GM21723 (cell line): ENCODE data around the gene SLC30A1.
"Not testable (repeated sequence)": the region's sequence is repeated elsewhere in the genome, so short reads cannot be mapped to it uniquely, and the experiment has no call there.

Experiments used
- ATAC-seq: cut with Tn5 transposase; IDR thresholded peaks from one replicate; pipeline ENCODE4 v1.9.1; 2021; ENCODE audit warnings: mild to moderate bottlenecking, moderate library complexity; ENCODE audit not compliant: unreplicated experiment

SLC30A1 gene

DNA sequence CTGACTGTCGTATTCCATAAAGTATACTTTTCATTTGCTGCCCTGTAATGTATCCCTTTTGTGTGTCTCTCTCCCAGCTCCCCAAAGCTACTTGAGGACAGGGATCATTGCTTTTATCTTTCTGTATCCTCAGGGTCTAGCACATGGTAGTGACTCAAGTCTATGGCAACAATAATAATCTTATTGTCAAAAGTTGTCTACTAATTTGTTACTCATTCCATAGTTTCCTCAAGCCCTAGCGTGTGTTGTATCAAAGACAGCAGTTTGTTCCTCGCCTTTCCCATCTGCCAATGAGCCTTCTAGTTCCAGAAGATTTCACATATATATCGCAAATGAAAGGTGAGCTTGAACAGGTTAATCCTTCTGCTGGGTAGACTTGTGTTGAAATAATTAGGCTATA lies 9.8 kb upstream of the SLC30A1 start:
- ATAC-seq = no peak

DNA sequence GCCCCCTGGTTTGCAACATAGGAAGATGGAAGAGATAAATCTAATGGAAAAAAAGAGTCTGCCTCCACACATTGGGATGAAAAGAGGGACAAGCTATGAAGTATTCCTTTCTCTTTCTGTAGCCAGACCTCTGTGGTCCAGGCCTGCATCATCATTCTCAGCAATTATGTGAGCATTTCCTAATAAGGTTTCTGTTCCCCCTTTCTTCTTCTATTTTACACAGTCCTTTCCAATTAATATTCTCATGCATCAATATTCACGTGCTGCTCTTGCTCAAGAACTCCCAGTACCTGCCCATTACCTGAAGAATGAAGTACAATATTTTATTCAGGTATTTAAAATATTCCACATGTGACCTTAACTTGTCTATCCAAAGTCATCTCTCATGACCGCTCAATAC lies 8.2 kb upstream of the SLC30A1 start:
- no peak for ATAC-seq

DNA sequence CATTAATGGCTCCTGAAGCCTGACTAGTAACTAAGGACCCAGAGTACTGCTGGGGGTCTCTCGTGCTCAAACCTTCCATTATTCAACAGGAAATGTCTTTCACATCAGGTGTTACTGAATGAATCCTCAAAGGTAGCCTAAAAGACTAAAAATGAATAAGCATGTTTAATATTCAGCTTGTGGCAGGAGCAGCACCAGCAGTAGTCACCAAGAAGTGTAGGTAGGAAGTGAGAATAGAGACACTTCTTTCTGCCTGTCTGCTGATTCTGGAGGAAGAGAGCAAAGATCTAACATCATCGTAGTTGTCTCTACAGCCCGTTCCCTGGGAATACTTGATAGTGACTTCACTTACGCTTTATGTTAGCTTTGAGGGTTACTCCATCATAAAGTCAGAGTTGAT lies 7.6 kb upstream of the SLC30A1 start:
- no peak for ATAC-seq

DNA sequence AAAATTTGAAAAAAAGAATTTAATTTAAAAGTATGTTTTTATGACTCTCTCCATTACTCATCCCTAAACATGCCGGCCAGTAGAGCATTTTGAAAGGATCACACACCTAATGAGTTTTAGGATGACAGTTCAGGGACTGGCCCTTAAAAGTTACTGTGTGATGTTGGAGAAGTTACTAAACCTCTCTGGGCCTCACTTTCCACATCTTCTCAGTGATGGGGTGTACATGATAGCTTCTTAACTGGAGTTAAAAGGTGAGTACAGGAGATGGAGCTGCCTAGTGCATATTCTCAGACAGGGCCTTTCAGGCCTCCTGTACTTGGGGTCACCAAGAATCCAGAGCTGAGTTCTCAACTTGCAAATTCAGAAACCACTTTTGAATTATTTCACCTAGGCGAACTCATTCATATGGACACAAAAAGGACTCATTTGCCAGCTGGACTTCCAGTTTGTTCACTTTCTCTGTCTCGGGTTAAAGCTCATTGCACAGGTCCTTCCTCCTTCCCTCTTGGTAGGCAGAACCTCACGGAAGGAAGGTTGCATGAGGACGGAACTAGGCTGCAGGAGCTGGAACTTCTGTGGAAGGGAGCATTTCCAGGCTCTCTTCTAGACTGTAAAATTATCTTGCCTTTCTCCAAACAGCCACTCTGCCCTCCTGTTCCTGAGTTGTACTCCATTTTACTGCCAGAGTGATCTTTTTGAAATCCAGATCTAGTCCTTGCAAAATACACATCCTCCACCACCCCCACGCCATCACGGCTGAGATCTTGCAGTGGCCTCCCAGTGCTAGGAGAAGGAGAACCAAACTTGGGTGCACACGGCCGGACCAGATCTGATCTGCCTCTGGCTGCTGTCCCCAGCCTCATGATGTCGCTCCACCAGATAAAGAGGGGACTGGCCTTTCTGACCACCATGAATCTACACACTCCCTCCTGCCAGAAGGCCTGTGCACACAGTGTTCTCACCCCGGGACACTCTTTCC lies 4.3 kb upstream of the SLC30A1 start:
- ATAC-seq = no peak

- no peak for ATAC-seq
These were observed 2.6 kb upstream of the SLC30A1 start for GRCh38 chr1:211581526-211581925.

GRCh38 chr1:211580303-211580687 lies 1.3 kb upstream of the SLC30A1 start:
- ATAC-seq = no peak

DNA sequence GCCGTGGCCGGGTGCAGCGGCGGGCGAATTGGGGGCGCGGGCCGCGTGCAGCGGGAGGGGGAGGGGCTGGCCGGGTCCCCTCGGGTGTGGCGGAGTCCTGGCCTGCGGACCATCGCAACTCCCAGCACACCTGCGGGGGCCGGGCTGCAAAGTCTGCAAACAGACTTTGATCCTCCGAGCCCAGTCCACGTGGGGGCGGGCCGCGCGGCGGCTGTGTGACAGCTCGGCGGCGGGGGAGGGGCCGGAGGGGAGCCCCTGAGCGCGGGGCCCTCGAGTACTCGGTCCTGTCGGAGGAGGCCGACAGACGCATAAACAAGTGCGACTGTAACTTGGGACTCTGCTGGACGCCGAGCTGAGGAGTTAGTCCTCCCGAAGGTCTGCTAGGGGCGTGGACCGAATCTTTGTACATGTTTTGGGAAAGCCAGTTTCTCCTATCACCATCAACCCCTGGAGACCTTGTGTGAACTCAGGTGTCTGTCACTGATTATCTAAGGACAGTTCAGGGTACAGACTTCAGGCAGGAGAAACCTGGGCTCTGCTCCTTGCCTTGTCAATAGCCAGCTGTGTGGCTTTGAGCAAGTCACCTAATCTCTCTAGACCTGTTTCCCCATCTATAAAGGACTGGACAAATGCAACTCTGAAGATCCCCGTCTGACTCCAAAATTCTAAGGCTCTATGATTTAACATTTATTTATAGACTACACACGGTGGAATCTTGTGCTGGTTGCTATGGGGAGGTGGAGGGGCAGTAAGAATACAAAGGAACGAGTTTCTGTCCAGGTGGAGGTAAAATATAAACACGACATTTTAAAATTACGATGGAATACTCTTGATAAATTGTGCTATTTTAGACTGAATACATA lies 710 bp upstream of the SLC30A1 start:
- peak; percentile 41 for ATAC-seq

- peak; percentile 53 for ATAC-seq
These were observed 932 bp downstream of the SLC30A1 start for GRCh38 chr1:211577819-211578639.

- no peak for ATAC-seq
These were observed 1.6 kb downstream of the SLC30A1 start for GRCh38 chr1:211577277-211577818.

DNA sequence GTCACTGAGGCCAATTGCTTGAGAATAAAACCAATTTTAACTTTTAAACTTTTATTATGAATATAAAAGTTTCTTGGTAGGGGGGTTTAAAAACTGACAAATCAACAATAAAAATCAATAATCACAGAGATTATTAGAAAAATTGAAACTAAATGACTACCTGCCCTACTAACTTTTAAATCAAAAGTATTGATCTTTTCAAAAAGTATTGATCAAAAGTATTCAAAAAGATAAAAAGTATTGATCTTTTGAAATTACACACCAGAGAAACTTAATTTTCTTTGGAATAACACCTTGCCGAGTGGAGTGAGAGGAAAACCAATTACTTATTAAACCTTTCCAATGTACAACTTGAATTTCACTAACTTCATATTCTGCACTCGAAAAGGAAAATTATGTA lies 2.2 kb downstream of the SLC30A1 start:
- no peak for ATAC-seq

DNA sequence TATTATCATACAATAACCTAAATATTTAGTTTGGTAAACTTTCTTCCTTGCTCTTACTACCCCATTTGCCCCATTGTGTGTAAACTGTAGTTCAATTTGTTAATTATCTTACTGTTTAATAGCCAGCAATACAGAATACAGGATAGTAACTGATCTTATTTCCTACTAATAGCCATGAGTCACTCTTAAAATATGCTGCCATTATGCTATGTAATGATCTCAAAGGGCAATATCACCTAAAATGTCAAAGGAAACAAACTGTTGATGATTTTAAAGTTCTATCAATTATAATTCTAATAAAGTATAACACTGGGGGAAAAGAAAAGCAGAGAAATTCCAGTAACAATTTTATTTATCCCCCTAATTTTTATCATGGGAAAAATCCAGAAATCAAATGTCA lies 4.3 kb downstream of the SLC30A1 start:
- ATAC-seq = no peak

DNA sequence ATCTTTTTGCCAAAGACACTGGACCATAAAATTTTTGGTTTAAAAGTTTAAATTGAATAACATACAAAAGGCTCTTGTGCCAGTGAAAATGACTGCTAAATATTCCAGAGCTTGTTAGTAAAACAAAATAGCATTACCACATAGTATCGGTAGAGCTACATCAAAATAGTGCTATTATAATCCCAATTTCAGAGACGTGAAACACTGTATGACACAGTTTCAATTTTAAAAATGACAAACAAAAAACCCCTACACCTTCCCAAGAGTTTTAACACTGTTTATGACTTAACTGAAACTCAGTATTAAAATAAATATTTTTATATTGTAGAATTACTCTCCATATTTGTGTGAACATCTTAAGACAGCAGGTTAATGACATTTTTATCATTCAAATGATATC lies 7.0 kb downstream of the SLC30A1 start:
- no peak for ATAC-seq

DNA sequence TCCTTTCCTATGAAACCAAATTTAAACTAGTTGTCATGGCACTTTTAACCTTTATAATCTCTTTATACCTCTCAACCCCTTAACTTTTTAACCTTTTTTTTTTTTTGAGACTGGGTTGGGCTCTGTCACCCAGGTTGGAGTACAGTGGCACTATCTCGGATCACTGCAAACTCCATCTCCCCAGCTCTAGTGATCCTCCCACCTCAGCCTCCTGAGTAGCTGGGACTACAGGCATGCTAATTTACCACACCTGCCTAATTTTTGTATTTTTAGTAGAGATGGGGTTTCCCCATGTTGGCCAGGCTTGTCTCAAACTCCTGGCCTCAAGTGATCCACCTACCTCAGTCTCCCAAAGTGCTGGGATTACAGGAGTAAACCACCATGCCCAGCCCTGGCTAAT lies 8.6 kb downstream of the SLC30A1 start:
- not testable (repeated sequence) for ATAC-seq

- ATAC-seq = peak; percentile 96
These were observed 12.4 kb downstream of the SLC30A1 start for GRCh38 chr1:211566431-211567025.

- ATAC-seq = no peak
These were observed 14.9 kb downstream of the SLC30A1 start for GRCh38 chr1:211564084-211564483.

DNA sequence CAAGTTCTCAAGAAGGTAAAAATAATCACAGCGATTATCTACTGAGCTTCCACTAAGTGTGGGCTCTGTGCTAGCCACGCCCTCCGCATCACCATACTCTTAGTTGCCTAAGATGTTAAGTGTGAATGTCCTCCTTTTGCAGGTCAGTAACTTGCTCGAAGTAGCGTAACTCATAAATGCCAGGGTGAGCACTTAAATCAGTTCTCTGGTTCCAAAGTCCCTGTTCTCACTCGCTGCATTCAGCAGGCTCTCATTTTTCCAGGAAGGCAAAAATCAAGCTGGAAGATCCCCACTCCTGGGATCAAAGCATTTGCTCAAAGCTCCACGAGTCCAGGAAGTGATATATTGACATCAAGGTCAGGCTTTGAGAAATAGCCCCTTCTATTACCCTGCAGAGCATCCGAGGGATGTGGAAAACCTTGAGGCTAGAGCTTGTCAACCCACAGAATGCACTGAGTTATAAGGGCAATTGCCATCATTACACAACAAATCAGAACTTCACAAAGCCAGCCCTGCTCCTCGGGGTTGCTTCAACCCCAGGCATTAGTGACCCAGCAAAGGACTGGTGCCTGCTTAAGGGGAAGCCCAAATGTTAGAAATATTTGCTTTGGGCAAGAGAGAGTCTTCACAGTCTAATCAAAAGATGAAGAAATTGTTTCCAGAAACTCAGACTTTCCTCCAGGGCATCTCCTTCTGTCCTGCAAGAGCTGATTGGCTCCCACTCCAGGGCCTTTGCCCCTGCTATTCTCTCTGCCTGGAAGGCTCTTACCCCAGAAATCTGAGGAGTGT lies 19.5 kb downstream of the SLC30A1 start:
- no peak for ATAC-seq

DNA sequence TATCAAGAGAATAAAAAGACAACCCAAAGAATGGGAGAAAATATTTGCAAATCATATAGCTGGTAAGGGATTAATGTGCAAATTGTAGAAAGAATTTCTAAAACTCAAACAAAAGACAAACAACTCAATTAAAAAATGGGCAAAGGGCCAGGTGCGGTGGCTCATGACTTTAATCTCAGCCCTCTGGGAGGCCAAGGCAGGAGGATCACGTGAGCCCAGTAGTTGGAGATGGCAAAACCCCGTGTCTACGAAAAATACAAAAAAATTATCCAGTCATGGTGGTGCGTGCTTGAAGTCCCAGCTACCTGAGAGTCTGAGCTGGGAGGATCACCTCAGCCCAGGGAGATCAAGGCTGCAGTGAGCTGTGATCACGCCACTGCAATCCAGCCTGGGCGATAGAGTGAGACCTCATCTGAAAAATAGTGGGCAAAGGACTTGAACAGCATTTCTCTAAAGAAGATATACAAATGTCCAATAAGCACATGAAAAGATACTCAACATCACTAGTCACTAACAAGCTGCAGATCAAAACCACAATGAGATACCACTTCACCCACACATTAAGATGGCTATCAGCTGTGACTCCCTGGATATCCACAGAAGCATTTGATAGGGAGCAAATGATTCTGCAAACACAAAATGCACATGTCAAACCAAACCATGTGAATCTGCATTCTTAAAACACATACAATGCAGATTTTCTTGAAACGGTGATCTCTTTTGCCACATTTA lies 20.9 kb downstream of the SLC30A1 start:
- ATAC-seq = no peak

DNA sequence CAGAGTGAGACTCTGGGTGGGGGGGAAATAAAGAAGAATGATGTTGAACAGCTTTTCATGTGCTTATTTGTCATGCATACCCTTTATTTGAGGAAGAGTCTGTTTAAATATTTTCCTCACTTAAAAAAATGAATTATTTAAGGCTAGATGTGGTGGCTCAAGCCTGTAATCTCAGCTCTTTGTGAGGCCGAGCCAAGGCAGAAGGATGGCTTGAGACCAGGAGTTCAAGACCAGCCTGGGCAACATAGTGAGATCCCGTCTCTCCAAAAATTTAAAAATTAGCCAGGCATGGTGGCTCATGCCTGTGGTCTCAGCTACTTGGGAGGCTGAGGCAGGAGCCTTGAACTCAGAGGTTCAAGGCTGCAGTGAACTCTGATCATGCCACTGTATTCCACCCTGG lies 25.4 kb downstream of the SLC30A1 start:
- no peak for ATAC-seq
